ENCODE measurements around the gene KCNMA1.

GRCh38 chr10:77520995-77521394, 116.6 kb downstream of the KCNMA1 start:
- TF ChIP-seq CTCF (IDR thresholded peaks at IDR 0.05; ENCODE audit: poor library complexity, severe bottlenecking): no peak
- TF ChIP-seq EP300 (conservative IDR thresholded peaks at IDR 0.05; ENCODE audit: poor library complexity, severe bottlenecking): no peak
- no peak for TF ChIP-seq POLR2AphosphoS5 (IDR thresholded peaks at IDR 0.05)
- no peak for TF ChIP-seq REST (IDR thresholded peaks at IDR 0.05; ENCODE audit: borderline replicate concordance)
- no peak for TF ChIP-seq SMC3 (conservative IDR thresholded peaks at IDR 0.05; ENCODE audit: poor library complexity)

All from neural cell (in vitro differentiated cells).